H1 (cell line): ENCODE data around the gene LPCAT1. TPM values are rescaled to one million over a fixed set of nuclear protein-coding genes. Genes with fewer than 3 reads are reported as not detected.

Source experiments
- CTCF ChIA-PET: fragments of 300-600 bp; sonication (Branson Sonifier 250); formaldehyde crosslinking; loops from one replicate; lab custom pipeline; 2021; ENCODE audit not compliant: partially characterized antibody; lab: Charles Lee
- POLR2A ChIA-PET: fragments of 300-600 bp; sonication (Branson Sonifier 250); formaldehyde crosslinking; loops from one replicate; lab custom pipeline; 2021; ENCODE audit warnings: inconsistent platforms; ENCODE audit not compliant: partially characterized antibody; lab: Charles Lee
- DNase-seq, 2 experiments: peaks; one replicate each; pipeline versions ENCODE4 v3.0.0 to v3.0.0-alpha.2; 2010 to 2022; ENCODE audit warnings: low spot score in 2 of 2, low read depth in 1 of 2, mixed read lengths in 1 of 2
- FAIRE-seq: peaks from 2 replicates; lab custom pipeline; 2011; peaks lifted over from hg19 to GRCh38; lab: Jason Lieb, UNC
- H2AFZ ChIP-seq: 2 replicates; pipeline ENCODE4 v1.8.1; 2012; ENCODE audit warnings: low read length, inconsistent platforms
- H2AK5ac ChIP-seq: 2 replicates; pipeline ENCODE4 v1.6.1; 2013; ENCODE audit warnings: low read depth, low read length
- H2BK120ac ChIP-seq: replicated peaks from 2 replicates; pipeline ENCODE3; 2013; ENCODE audit warnings: low read depth, low read length, inconsistent platforms
- H2BK12ac ChIP-seq: 2 replicates; pipeline ENCODE4 v1.6.1; 2013; ENCODE audit warnings: low read depth, low read length
- H2BK15ac ChIP-seq: 2 replicates; pipeline ENCODE4 v1.6.1; 2013; ENCODE audit warnings: low read length
- H2BK20ac ChIP-seq: 2 replicates; pipeline ENCODE4 v1.6.1; 2013; ENCODE audit warnings: low read length
- H2BK5ac ChIP-seq: 2 replicates; pipeline ENCODE4 v1.6.1; 2013; ENCODE audit warnings: low read depth, low read length
- H3K14ac ChIP-seq: 2 replicates; pipeline ENCODE4 v1.6.1; 2013; ENCODE audit warnings: inconsistent platforms; ENCODE audit not compliant: insufficient read length
- H3K18ac ChIP-seq: 2 replicates; pipeline ENCODE4 v1.6.1; 2013; ENCODE audit warnings: low read length; ENCODE audit errors: extremely low read depth
- H3K23ac ChIP-seq: 2 replicates; pipeline ENCODE4 v1.6.1; 2013; ENCODE audit warnings: inconsistent platforms; ENCODE audit not compliant: insufficient read length
- H3K23me2 ChIP-seq: 2 replicates; pipeline ENCODE4 v1.6.1; 2013; ENCODE audit warnings: low read depth, low read length
- H3K27ac ChIP-seq: 2 replicates; pipeline ENCODE4 v1.6.1; 2011; ENCODE audit warnings: low read depth, low read length, inconsistent platforms
- H3K27me3 ChIP-seq, 4 experiments: replicated peaks in 1 of 4; 1 replicate in 1 of 4; 2 replicates in 3 of 4; pipeline versions ENCODE4 v1.6.1 to v1.8.1; 2011 to 2013; ENCODE audit warnings: low read length in 3 of 4, mild to moderate bottlenecking in 3 of 4, inconsistent platforms in 2 of 4, mixed read lengths in 2 of 4, moderate library complexity in 1 of 4; ENCODE audit not compliant: control insufficient read depth in 3 of 4, insufficient read depth in 3 of 4; ENCODE audit errors: extremely low read depth in 1 of 4
- H3K36me3 ChIP-seq, 4 experiments: 2 replicates each; pipeline versions ENCODE4 v1.6.1 to v1.8.1; 2011 to 2013; ENCODE audit warnings: mild to moderate bottlenecking in 4 of 4, low read length in 3 of 4, moderate library complexity in 2 of 4, control low read depth in 1 of 4, inconsistent platforms in 1 of 4; ENCODE audit not compliant: insufficient read depth in 4 of 4, control insufficient read depth in 2 of 4
- H3K4ac ChIP-seq: replicated peaks from 2 replicates; pipeline ENCODE3; 2013; ENCODE audit warnings: low read length, low read depth, mixed read lengths, inconsistent platforms; ENCODE audit not compliant: insufficient read length
- H3K4me1 ChIP-seq, 4 experiments: replicated peaks in 1 of 4; 1 replicate in 1 of 4; 2 replicates in 3 of 4; pipeline versions ENCODE4 v1.6.1 to v1.8.1; 2011 to 2013; ENCODE audit warnings: low read length in 3 of 4, inconsistent platforms in 2 of 4, mixed read lengths in 1 of 4; ENCODE audit not compliant: insufficient read depth in 4 of 4, control insufficient read depth in 3 of 4
- H3K4me2 ChIP-seq, 2 experiments: 2 replicates each; pipeline versions ENCODE4 v1.6.1 to v1.8.1; 2011 to 2013; ENCODE audit warnings: low read depth in 2 of 2, low read length in 2 of 2, control low read depth in 1 of 2, inconsistent platforms in 1 of 2, mild to moderate bottlenecking in 1 of 2; ENCODE audit not compliant: insufficient read depth in 1 of 2
- H3K4me3 ChIP-seq, 4 experiments: fragments of 200-600, 300-600 bp in 1 of 4; sonication (generic), shearing (Covaris generic), sonication (Bioruptor Twin) in 1 of 4; 2 replicates each; pipeline versions ENCODE4 v1.5.1 to v1.8.1; 2011 to 2016; ENCODE audit warnings: low read length in 4 of 4, low read depth in 3 of 4, control low read depth in 2 of 4, inconsistent platforms in 2 of 4, mild to moderate bottlenecking in 2 of 4, mixed read lengths in 1 of 4, moderate library complexity in 1 of 4; ENCODE audit not compliant: insufficient read depth in 2 of 4; ENCODE audit errors: extremely low read depth in 1 of 4
- H3K56ac ChIP-seq: replicated peaks from 2 replicates; pipeline ENCODE3; 2013; ENCODE audit warnings: low read depth, mild to moderate bottlenecking, mixed read lengths, low read length, inconsistent platforms; ENCODE audit not compliant: insufficient read length
- H3K79me1 ChIP-seq: 2 replicates; pipeline ENCODE4 v1.6.1; 2013; ENCODE audit warnings: low read depth, low read length, control low read depth
- H3K79me2 ChIP-seq, 2 experiments: 2 replicates each; pipeline versions ENCODE4 v1.6.1 to v1.8.1; 2012 to 2013; ENCODE audit warnings: low read length in 2 of 2, mild to moderate bottlenecking in 2 of 2, inconsistent platforms in 1 of 2; ENCODE audit not compliant: insufficient read depth in 2 of 2, control insufficient read depth in 1 of 2
- H3K9ac ChIP-seq, 4 experiments: replicated peaks in 1 of 4; 1 replicate in 1 of 4; 2 replicates in 3 of 4; pipeline versions ENCODE4 v1.6.1 to v1.8.1; 2011 to 2013; ENCODE audit warnings: low read depth in 3 of 4, low read length in 3 of 4, control low read depth in 2 of 4, mild to moderate bottlenecking in 2 of 4, moderate library complexity in 2 of 4, inconsistent platforms in 1 of 4; ENCODE audit errors: extremely low read depth in 1 of 4
- H3K9me3 ChIP-seq, 2 experiments: 2 replicates each; pipeline versions ENCODE4 v1.6.1 to v1.8.1; 2012 to 2013; ENCODE audit warnings: mild to moderate bottlenecking in 2 of 2, moderate library complexity in 2 of 2, control low read depth in 1 of 2, inconsistent platforms in 1 of 2, low read depth in 1 of 2, low read length in 1 of 2, mixed read lengths in 1 of 2; ENCODE audit not compliant: insufficient read depth in 2 of 2
- H4K20me1 ChIP-seq, 2 experiments: replicated peaks in 1 of 2; 2 replicates each; pipeline versions ENCODE3 to v1.8.1; 2011 to 2013; ENCODE audit warnings: inconsistent platforms in 2 of 2, low read length in 2 of 2, mild to moderate bottlenecking in 1 of 2; ENCODE audit not compliant: insufficient read depth in 2 of 2, control insufficient read depth in 1 of 2
- H4K5ac ChIP-seq: 2 replicates; pipeline ENCODE4 v1.6.1; 2013; ENCODE audit warnings: low read length, low read depth, mixed read lengths, inconsistent platforms; ENCODE audit not compliant: insufficient read length
- H4K8ac ChIP-seq: 2 replicates; pipeline ENCODE4 v1.8.0; 2013; ENCODE audit warnings: mild to moderate bottlenecking, moderate library complexity, low read length, inconsistent platforms; ENCODE audit not compliant: insufficient read depth; ENCODE audit errors: extremely low read depth
- H4K91ac ChIP-seq: replicated peaks from 2 replicates; pipeline ENCODE3; 2013; ENCODE audit warnings: low read length, mixed read lengths, inconsistent platforms; ENCODE audit not compliant: insufficient read length
- CTBP2 ChIP-seq: IDR thresholded peaks from 2 replicates; pipeline ENCODE4 v1.7.0; 2011; ENCODE audit warnings: borderline replicate concordance, mild to moderate bottlenecking, moderate library complexity, mixed read lengths, low read length; ENCODE audit not compliant: insufficient read depth, insufficient read length
- E2F6 ChIP-seq: IDR thresholded peaks from 2 replicates; pipeline ENCODE4 v1.6.1; 2012; ENCODE audit warnings: inconsistent platforms
- MAX ChIP-seq: IDR thresholded peaks from 2 replicates; pipeline ENCODE4 v1.6.1; 2012; ENCODE audit warnings: inconsistent platforms
- WGBS, 2 experiments: shearing (Covaris generic) in 1 of 2; methylation state at CpG; one replicate each; pipeline versions ENCODE4 v1.1.6 to v1.1.7; 2013 to 2015; ENCODE audit warnings: low lambda C conversion rate in 2 of 2, mixed read lengths in 2 of 2, inconsistent platforms in 1 of 2, low coverage in 1 of 2, missing lambda C conversion rate in 1 of 2; ENCODE audit not compliant: insufficient replicate concordance in 2 of 2, insufficient coverage in 1 of 2, insufficient read length in 1 of 2; ENCODE audit errors: extremely low coverage in 1 of 2, missing lambda C conversion rate in 1 of 2; 5-methylcytosine and 5-hydroxymethylcytosine counted together
- polyA plus RNA-seq, 7 experiments: library from polyadenylated mRNA; depleted of rRNA in 3 of 7; stranded (reverse) in 5 of 7; unstranded in 2 of 7; fragments of >200 nt in 5 of 7; fragments of 200-250 nt in 2 of 7; gene quantifications; 1 replicate in 5 of 7; 2 replicates in 1 of 7; 4 replicates in 1 of 7; pipeline versions ENCODE4 v1.2.1 to v1.2.3, GENCODE V29; 2011 to 2013; ENCODE audit warnings: missing spikeins in 2 of 7, mixed read lengths in 2 of 7
- total RNA-seq: library from RNA; stranded (reverse); fragmentation: NEBNext Ultra II Directional; extraction: Animal tissue kit (Norgen Biotek cat#: 25700); gene quantifications from 2 replicates; pipeline ENCODE4 v1.2.1, GENCODE V29; 2021

Gene LPCAT1
- total and polyA plus RNA-seq, 2 of the 8 experiments (the other 6 are each of a cell fraction or from before 2014, with no cell fraction given): 107 to 260 TPM

DNA sequence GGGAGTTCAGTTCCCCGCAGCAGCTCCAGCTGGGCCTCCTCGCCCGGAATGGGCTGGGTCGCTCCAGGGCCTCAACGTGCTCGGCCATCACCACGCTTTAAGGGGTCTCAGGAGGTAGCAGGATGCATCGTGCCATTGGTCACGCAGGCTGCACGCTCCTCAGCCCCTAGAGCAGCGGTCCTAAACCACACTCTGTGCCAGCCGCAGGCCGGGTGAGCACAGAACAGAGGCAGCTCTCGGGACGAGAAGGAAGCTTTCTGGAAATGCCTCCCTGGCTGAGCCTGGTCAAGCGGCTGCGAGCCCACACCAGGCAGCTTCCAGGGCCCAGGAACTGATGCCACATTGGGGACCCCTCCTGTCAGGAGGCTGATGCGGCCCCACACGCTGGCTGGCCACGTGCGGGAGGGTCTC, 39.3 kb upstream of the LPCAT1 start:
- Histone ChIP-seq H2BK120ac (no peak overlapping the region), H3K4me1 (peaks cover 0 to 7% (median 0%) of the 10 kb centered on the region in 4 experiments; a peak in 1 of 7 replicates), H3K4ac (no peak overlapping the region), H4K91ac (no peak overlapping the region), H3K9me3 (0 out of 4 replicates have a peak, but pooled peaks cover 0 to 5% of the 10 kb centered on the region in 2 experiments), H2BK12ac (no peak overlapping the region), H3K79me1 (no peaks in the 10 kb centered on the region; the same call in 1 of the 2 replicates), H3K4me2 (no peak overlapping the region), H4K20me1 (peaks cover 0 to 2% of the 10 kb centered on the region in 2 experiments), H2BK5ac (no peak overlapping the region), H2BK15ac (no peak overlapping the region), H2BK20ac (no peak overlapping the region), H3K56ac (no peak overlapping the region), H2AFZ (no peak overlapping the region), H3K18ac (no peak overlapping the region), H3K27ac (no peak overlapping the region), H3K36me3 (no peaks in the 10 kb centered on the region), H3K4me3 (no peak overlapping the region), H4K8ac (no peak overlapping the region), H3K23me2 (peaks cover 2% of the 10 kb centered on the region; the same call in 1 of the 2 replicates), H3K14ac (no peak overlapping the region), H4K5ac (no peak overlapping the region), H3K79me2 (no peaks in the 10 kb centered on the region), H2AK5ac (no peak overlapping the region), H3K27me3 (no peaks in the 10 kb centered on the region), H3K23ac (no peak overlapping the region), H3K9ac (no peak overlapping the region)
- ChIA-PET POLR2A (interaction anchor here (1.3 to 1.7 kb wide), 2 partner anchors 10 to 47 kb away, joined by 4 to 6 read pairs; no protein-coding TSS in a partner anchor), CTCF (interaction anchor here (1.2 kb wide), 1 partner anchor 9 kb away, joined by 4 read pairs; no protein-coding TSS in a partner anchor)
- 96% methylated on average over 21 of the region's 21 CpGs; no CpG with 5 or more reads in 1 of the 2 experiments for WGBS, 2 experiments
- TF ChIP-seq MAX (no peak), E2F6 (no peak), CTBP2 (no peak)
- no peak for DNase-seq
- FAIRE-seq: no peak
